H1 (cell line): ENCODE measurements around the gene SLC48A1. TPM values are rescaled to one million over a fixed set of nuclear protein-coding genes. Genes with fewer than 3 reads are reported as not detected.

Source experiments
- CTCF ChIA-PET: fragments of 300-600 bp; sonication (Branson Sonifier 250); formaldehyde crosslinking; loops from one replicate; lab custom pipeline; 2021; ENCODE audit not compliant: partially characterized antibody; lab: Charles Lee
- POLR2A ChIA-PET: fragments of 300-600 bp; sonication (Branson Sonifier 250); formaldehyde crosslinking; loops from one replicate; lab custom pipeline; 2021; ENCODE audit warnings: inconsistent platforms; ENCODE audit not compliant: partially characterized antibody; lab: Charles Lee
- DNase-seq, 2 experiments: peaks; one replicate each; pipeline versions ENCODE4 v3.0.0 to v3.0.0-alpha.2; 2010 to 2022; ENCODE audit warnings: low spot score in 2 of 2, low read depth in 1 of 2, mixed read lengths in 1 of 2
- FAIRE-seq: peaks from 2 replicates; lab custom pipeline; 2011; peaks lifted over from hg19 to GRCh38; lab: Jason Lieb, UNC
- H2AFZ ChIP-seq: 2 replicates; pipeline ENCODE4 v1.8.1; 2012; ENCODE audit warnings: low read length, inconsistent platforms
- H2AK5ac ChIP-seq: 2 replicates; pipeline ENCODE4 v1.6.1; 2013; ENCODE audit warnings: low read depth, low read length
- H2BK120ac ChIP-seq: replicated peaks from 2 replicates; pipeline ENCODE3; 2013; ENCODE audit warnings: low read depth, low read length, inconsistent platforms
- H2BK12ac ChIP-seq: 2 replicates; pipeline ENCODE4 v1.6.1; 2013; ENCODE audit warnings: low read depth, low read length
- H2BK15ac ChIP-seq: 2 replicates; pipeline ENCODE4 v1.6.1; 2013; ENCODE audit warnings: low read length
- H2BK20ac ChIP-seq: 2 replicates; pipeline ENCODE4 v1.6.1; 2013; ENCODE audit warnings: low read length
- H2BK5ac ChIP-seq: 2 replicates; pipeline ENCODE4 v1.6.1; 2013; ENCODE audit warnings: low read depth, low read length
- H3K14ac ChIP-seq: 2 replicates; pipeline ENCODE4 v1.6.1; 2013; ENCODE audit warnings: inconsistent platforms; ENCODE audit not compliant: insufficient read length
- H3K18ac ChIP-seq: 2 replicates; pipeline ENCODE4 v1.6.1; 2013; ENCODE audit warnings: low read length; ENCODE audit errors: extremely low read depth
- H3K23ac ChIP-seq: 2 replicates; pipeline ENCODE4 v1.6.1; 2013; ENCODE audit warnings: inconsistent platforms; ENCODE audit not compliant: insufficient read length
- H3K23me2 ChIP-seq: 2 replicates; pipeline ENCODE4 v1.6.1; 2013; ENCODE audit warnings: low read depth, low read length
- H3K27ac ChIP-seq: 2 replicates; pipeline ENCODE4 v1.6.1; 2011; ENCODE audit warnings: low read depth, low read length, inconsistent platforms
- H3K27me3 ChIP-seq, 4 experiments: replicated peaks in 1 of 4; 1 replicate in 1 of 4; 2 replicates in 3 of 4; pipeline versions ENCODE4 v1.6.1 to v1.8.1; 2011 to 2013; ENCODE audit warnings: low read length in 3 of 4, mild to moderate bottlenecking in 3 of 4, inconsistent platforms in 2 of 4, mixed read lengths in 2 of 4, moderate library complexity in 1 of 4; ENCODE audit not compliant: control insufficient read depth in 3 of 4, insufficient read depth in 3 of 4; ENCODE audit errors: extremely low read depth in 1 of 4
- H3K36me3 ChIP-seq, 4 experiments: 2 replicates each; pipeline versions ENCODE4 v1.6.1 to v1.8.1; 2011 to 2013; ENCODE audit warnings: mild to moderate bottlenecking in 4 of 4, low read length in 3 of 4, moderate library complexity in 2 of 4, control low read depth in 1 of 4, inconsistent platforms in 1 of 4; ENCODE audit not compliant: insufficient read depth in 4 of 4, control insufficient read depth in 2 of 4
- H3K4ac ChIP-seq: replicated peaks from 2 replicates; pipeline ENCODE3; 2013; ENCODE audit warnings: low read length, low read depth, mixed read lengths, inconsistent platforms; ENCODE audit not compliant: insufficient read length
- H3K4me1 ChIP-seq, 4 experiments: replicated peaks in 1 of 4; 1 replicate in 1 of 4; 2 replicates in 3 of 4; pipeline versions ENCODE4 v1.6.1 to v1.8.1; 2011 to 2013; ENCODE audit warnings: low read length in 3 of 4, inconsistent platforms in 2 of 4, mixed read lengths in 1 of 4; ENCODE audit not compliant: insufficient read depth in 4 of 4, control insufficient read depth in 3 of 4
- H3K4me2 ChIP-seq, 2 experiments: 2 replicates each; pipeline versions ENCODE4 v1.6.1 to v1.8.1; 2011 to 2013; ENCODE audit warnings: low read depth in 2 of 2, low read length in 2 of 2, control low read depth in 1 of 2, inconsistent platforms in 1 of 2, mild to moderate bottlenecking in 1 of 2; ENCODE audit not compliant: insufficient read depth in 1 of 2
- H3K4me3 ChIP-seq, 4 experiments: fragments of 200-600, 300-600 bp in 1 of 4; sonication (generic), shearing (Covaris generic), sonication (Bioruptor Twin) in 1 of 4; 2 replicates each; pipeline versions ENCODE4 v1.5.1 to v1.8.1; 2011 to 2016; ENCODE audit warnings: low read length in 4 of 4, low read depth in 3 of 4, control low read depth in 2 of 4, inconsistent platforms in 2 of 4, mild to moderate bottlenecking in 2 of 4, mixed read lengths in 1 of 4, moderate library complexity in 1 of 4; ENCODE audit not compliant: insufficient read depth in 2 of 4; ENCODE audit errors: extremely low read depth in 1 of 4
- H3K56ac ChIP-seq: replicated peaks from 2 replicates; pipeline ENCODE3; 2013; ENCODE audit warnings: low read depth, mild to moderate bottlenecking, mixed read lengths, low read length, inconsistent platforms; ENCODE audit not compliant: insufficient read length
- H3K79me1 ChIP-seq: 2 replicates; pipeline ENCODE4 v1.6.1; 2013; ENCODE audit warnings: low read depth, low read length, control low read depth
- H3K79me2 ChIP-seq, 2 experiments: 2 replicates each; pipeline versions ENCODE4 v1.6.1 to v1.8.1; 2012 to 2013; ENCODE audit warnings: low read length in 2 of 2, mild to moderate bottlenecking in 2 of 2, inconsistent platforms in 1 of 2; ENCODE audit not compliant: insufficient read depth in 2 of 2, control insufficient read depth in 1 of 2
- H3K9ac ChIP-seq, 4 experiments: replicated peaks in 1 of 4; 1 replicate in 1 of 4; 2 replicates in 3 of 4; pipeline versions ENCODE4 v1.6.1 to v1.8.1; 2011 to 2013; ENCODE audit warnings: low read depth in 3 of 4, low read length in 3 of 4, control low read depth in 2 of 4, mild to moderate bottlenecking in 2 of 4, moderate library complexity in 2 of 4, inconsistent platforms in 1 of 4; ENCODE audit errors: extremely low read depth in 1 of 4
- H3K9me3 ChIP-seq, 2 experiments: 2 replicates each; pipeline versions ENCODE4 v1.6.1 to v1.8.1; 2012 to 2013; ENCODE audit warnings: mild to moderate bottlenecking in 2 of 2, moderate library complexity in 2 of 2, control low read depth in 1 of 2, inconsistent platforms in 1 of 2, low read depth in 1 of 2, low read length in 1 of 2, mixed read lengths in 1 of 2; ENCODE audit not compliant: insufficient read depth in 2 of 2
- H4K20me1 ChIP-seq, 2 experiments: replicated peaks in 1 of 2; 2 replicates each; pipeline versions ENCODE3 to v1.8.1; 2011 to 2013; ENCODE audit warnings: inconsistent platforms in 2 of 2, low read length in 2 of 2, mild to moderate bottlenecking in 1 of 2; ENCODE audit not compliant: insufficient read depth in 2 of 2, control insufficient read depth in 1 of 2
- H4K5ac ChIP-seq: 2 replicates; pipeline ENCODE4 v1.6.1; 2013; ENCODE audit warnings: low read length, low read depth, mixed read lengths, inconsistent platforms; ENCODE audit not compliant: insufficient read length
- H4K8ac ChIP-seq: 2 replicates; pipeline ENCODE4 v1.8.0; 2013; ENCODE audit warnings: mild to moderate bottlenecking, moderate library complexity, low read length, inconsistent platforms; ENCODE audit not compliant: insufficient read depth; ENCODE audit errors: extremely low read depth
- H4K91ac ChIP-seq: replicated peaks from 2 replicates; pipeline ENCODE3; 2013; ENCODE audit warnings: low read length, mixed read lengths, inconsistent platforms; ENCODE audit not compliant: insufficient read length
- SP1 ChIP-seq: IDR thresholded peaks from 2 replicates; pipeline ENCODE4 v1.6.1; 2011; ENCODE audit warnings: low read depth, low read length
- TEAD4 ChIP-seq: IDR thresholded peaks from 2 replicates; pipeline ENCODE4 v1.6.1; 2012; ENCODE audit warnings: low read depth, low read length, inconsistent platforms, mixed read lengths
- WGBS, 2 experiments: shearing (Covaris generic) in 1 of 2; methylation state at CpG; one replicate each; pipeline versions ENCODE4 v1.1.6 to v1.1.7; 2013 to 2015; ENCODE audit warnings: low lambda C conversion rate in 2 of 2, mixed read lengths in 2 of 2, inconsistent platforms in 1 of 2, low coverage in 1 of 2, missing lambda C conversion rate in 1 of 2; ENCODE audit not compliant: insufficient replicate concordance in 2 of 2, insufficient coverage in 1 of 2, insufficient read length in 1 of 2; ENCODE audit errors: extremely low coverage in 1 of 2, missing lambda C conversion rate in 1 of 2; 5-methylcytosine and 5-hydroxymethylcytosine counted together
- polyA plus RNA-seq, 7 experiments: library from polyadenylated mRNA; depleted of rRNA in 3 of 7; stranded (reverse) in 5 of 7; unstranded in 2 of 7; fragments of >200 nt in 5 of 7; fragments of 200-250 nt in 2 of 7; gene quantifications; 1 replicate in 5 of 7; 2 replicates in 1 of 7; 4 replicates in 1 of 7; pipeline versions ENCODE4 v1.2.1 to v1.2.3, GENCODE V29; 2011 to 2013; ENCODE audit warnings: missing spikeins in 2 of 7, mixed read lengths in 2 of 7
- total RNA-seq: library from RNA; stranded (reverse); fragmentation: NEBNext Ultra II Directional; extraction: Animal tissue kit (Norgen Biotek cat#: 25700); gene quantifications from 2 replicates; pipeline ENCODE4 v1.2.1, GENCODE V29; 2021

SLC48A1 gene
- total and polyA plus RNA-seq, 2 of the 8 experiments (the other 6 are each of a cell fraction or from before 2014, with no cell fraction given) = 9.5 to 14.1 TPM

DNA sequence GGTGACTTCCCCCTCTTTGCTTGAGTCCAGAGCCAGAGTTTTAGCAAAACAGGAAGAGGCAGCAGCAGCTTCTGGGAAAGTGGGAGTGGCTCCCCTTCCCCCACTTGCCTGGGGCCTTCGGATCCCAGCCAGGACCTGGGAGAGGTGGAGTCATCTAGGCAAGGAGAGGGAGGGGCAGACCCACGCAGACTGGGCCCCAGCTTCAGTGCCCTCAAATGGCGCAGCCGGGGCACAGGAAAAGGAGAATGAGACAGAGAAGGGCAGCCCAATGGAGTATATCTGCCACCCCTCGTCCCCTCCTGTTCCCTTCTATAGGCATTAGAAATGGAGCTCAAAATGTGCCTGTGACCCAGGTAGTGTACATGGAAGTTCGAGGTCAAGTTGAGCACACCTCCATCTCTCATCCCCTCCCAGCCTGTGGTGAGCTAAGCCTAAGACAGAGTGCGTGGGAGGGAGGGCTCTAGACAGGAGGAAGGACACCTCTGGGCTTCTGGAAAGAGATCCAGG lies 56.0 kb downstream of the SLC48A1 start:
- peak overlapping the region; percentile 1 for H3K4ac ChIP-seq
- no peaks in the 10 kb centered on the region for H3K79me2 ChIP-seq
- no peak overlapping the region for H3K9ac ChIP-seq
- H3K9me3 ChIP-seq = no peaks in the 10 kb centered on the region
- no peaks in the 10 kb centered on the region for H3K36me3 ChIP-seq
- H3K79me1 ChIP-seq = no peaks in the 10 kb centered on the region
- no peak overlapping the region; the same call in 1 of the 2 replicates for H4K8ac ChIP-seq
- peak overlapping the region; percentile 7 for H4K91ac ChIP-seq
- H3K27ac ChIP-seq = no peak overlapping the region
- H3K56ac ChIP-seq = no peak overlapping the region
- no peaks in the 10 kb centered on the region for H4K20me1 ChIP-seq
- H2BK5ac ChIP-seq = peak overlapping the region; percentile 8; the same call in 1 of the 2 replicates
- peak overlapping the region; percentile 34 for H4K5ac ChIP-seq
- ChIA-PET CTCF (interaction anchor here (1.1 to 30.5 kb wide), 10 partner anchors 10 to 134 kb away, joined by 3 to 2001 read pairs (median 4); partner anchors contain the start of genes HDAC7, RAPGEF3, SLC48A1 and TMEM106C), POLR2A (interaction anchor here (1.0 to 28.4 kb wide), 4 partner anchors 8 to 47 kb away, joined by 3 to 480 read pairs (median 10); partner anchors contain the start of gene HDAC7)
- H3K4me1 ChIP-seq = peaks cover 5 to 14% (median 9%) of the 10 kb centered on the region in 4 experiments
- 73% methylated on average over 7 of the region's 7 CpGs; no CpG with 5 or more reads in 1 of the 2 experiments for WGBS, 2 experiments
- H2BK15ac ChIP-seq = peak overlapping the region; percentile 11; the same call in 1 of the 2 replicates
- H2AK5ac ChIP-seq = peak overlapping the region; percentile 32; the same call in 1 of the 2 replicates
- TF ChIP-seq TEAD4 = no peak
- peak; percentile 59; the same call in 1 of the 2 replicates for TF ChIP-seq SP1
- no peaks in the 10 kb centered on the region for H3K23me2 ChIP-seq
- H3K23ac ChIP-seq = no peak overlapping the region
- no peak for FAIRE-seq
- no peak overlapping the region for H3K14ac ChIP-seq
- H3K27me3 ChIP-seq = no peaks in the 10 kb centered on the region
- H2BK120ac ChIP-seq = no peak overlapping the region
- no peak for DNase-seq
- no peak overlapping the region for H3K4me3 ChIP-seq
- H3K18ac ChIP-seq = 0 out of 2 replicates have a peak overlapping the region, but pooled peaks have one; percentile 1
- H2BK20ac ChIP-seq = peak overlapping the region; percentile 80; the same call in 1 of the 2 replicates
- H2AFZ ChIP-seq = peak overlapping the region; percentile 89
- H3K4me2 ChIP-seq = peak overlapping the region in 1 of 2 experiments; percentile 31; a peak in 2 of 4 replicates
- peak overlapping the region; percentile 13; the same call in 1 of the 2 replicates for H2BK12ac ChIP-seq
